NAMALWA (cell line): ENCODE data around the gene MPO.

Experiments
- DNase-seq: peaks from one replicate; pipeline ENCODE4 v3.0.0-alpha.2; 2015; ENCODE audit warnings: low spot score

Gene MPO

GRCh38 chr17:58231641-58232040 lies 49.1 kb downstream of the MPO start:
- DNase-seq, result no peak

GRCh38 chr17:58229881-58230280 lies 50.9 kb downstream of the MPO start:
- DNase-seq, result no peak

- DNase-seq, result no peak
These were observed 51.4 kb downstream of the MPO start for GRCh38 chr17:58229384-58229783.

- no peak for DNase-seq
These were observed 52.1 kb downstream of the MPO start for GRCh38 chr17:58228679-58229078.

- DNase-seq, result no peak
These were observed 53.0 kb downstream of the MPO start for GRCh38 chr17:58227733-58228132.

- DNase-seq, result no peak
These were observed 56.4 kb downstream of the MPO start for GRCh38 chr17:58224315-58224714.
